CMK (cell line): ENCODE results near the gene NEMP2.

Experiments
- DNase-seq: peaks from one replicate; pipeline ENCODE4 v3.0.0-alpha.2; 2010; ENCODE audit warnings: low read depth

Gene NEMP2, protein sequence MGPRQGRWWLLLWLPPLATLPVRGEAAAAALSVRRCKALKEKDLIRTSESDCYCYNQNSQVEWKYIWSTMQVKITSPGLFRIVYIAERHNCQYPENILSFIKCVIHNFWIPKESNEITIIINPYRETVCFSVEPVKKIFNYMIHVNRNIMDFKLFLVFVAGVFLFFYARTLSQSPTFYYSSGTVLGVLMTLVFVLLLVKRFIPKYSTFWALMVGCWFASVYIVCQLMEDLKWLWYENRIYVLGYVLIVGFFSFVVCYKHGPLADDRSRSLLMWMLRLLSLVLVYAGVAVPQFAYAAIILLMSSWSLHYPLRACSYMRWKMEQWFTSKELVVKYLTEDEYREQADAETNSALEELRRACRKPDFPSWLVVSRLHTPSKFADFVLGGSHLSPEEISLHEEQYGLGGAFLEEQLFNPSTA

DNA sequence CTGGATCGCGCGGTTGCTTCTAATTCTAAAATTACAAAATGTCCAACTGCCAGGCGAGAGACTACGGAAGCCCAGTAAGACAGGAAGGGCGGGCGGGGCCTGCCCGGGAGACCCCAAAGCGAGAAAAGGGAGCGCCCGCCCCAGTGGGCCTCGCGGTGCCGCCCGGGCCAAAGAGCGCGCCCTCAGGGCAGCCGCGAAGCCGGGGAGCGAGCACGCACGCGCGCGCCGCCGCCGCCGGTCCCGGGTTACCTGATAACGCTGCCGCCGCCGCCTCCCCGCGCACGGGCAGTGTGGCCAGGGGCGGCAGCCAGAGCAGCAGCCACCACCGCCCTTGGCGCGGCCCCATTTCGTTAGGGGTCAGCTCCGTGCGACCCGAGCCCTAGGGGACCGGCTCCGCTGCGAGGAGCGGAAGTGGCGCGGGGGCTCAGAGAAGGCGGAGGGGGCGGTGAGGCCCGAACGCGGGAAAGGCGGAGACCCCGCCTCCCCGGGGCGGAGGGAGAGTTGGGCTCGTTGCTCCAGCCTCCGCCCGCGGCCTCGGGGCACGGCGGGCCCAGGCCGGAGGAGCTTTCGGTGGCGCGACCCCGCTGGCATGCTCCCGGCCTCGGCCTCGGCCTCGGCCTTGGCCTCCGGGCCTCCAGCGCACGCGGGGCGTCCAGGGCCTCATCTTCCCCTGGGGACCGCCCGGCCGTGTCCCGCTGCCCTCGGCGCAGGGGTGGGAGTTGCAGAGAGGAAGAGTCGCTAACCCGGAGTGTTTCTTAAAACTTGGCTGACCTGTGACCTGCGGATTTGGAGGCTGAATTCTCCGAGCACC is at the start of gene NEMP2:
Gene NEMP2, minus strand, starts transcription at position 413 of the 811 bp plus-strand sequence. Its CDS starts 67 bp downstream, at position 346.
- peak; percentile 63 for DNase-seq

DNA sequence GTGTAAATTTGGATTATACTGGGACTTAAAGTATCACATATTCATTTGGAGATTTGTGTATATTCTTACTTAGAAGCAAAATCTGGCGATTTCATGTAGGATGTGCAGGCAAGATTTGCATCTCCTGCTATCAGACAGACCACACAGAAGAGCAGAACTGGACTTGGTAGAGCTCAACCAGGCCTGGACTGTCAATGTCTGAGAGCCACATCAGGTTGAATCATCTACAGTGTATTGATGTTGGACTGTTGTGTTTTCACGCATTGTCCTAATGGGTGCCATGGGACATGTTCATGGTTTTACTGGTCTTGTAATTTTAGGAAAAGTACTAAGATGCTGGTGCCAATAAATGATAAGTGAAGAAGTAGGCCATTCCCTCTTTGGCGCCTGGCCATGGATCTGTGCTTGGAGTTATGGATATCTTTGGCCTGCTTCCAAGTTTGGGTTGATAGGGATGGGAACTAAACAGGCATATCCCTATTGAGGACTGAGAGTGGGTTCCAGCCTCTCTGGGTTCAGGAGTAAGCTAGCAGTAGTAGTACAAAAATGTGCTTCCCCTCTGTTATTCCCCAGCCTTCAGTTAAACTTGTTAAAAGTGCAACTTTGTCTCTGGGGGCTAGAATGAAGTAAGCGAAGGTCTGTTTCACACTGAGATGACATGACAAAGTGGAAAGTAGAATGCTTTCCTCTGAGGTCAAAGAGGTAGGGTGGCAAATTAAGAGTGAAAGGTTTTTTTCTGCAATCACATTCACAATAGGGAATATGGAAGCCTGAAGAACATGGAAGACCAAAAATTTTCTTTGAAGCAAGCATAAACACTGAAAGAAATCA is 49.2 kb upstream of the NEMP2 start:
- no peak for DNase-seq

DNA sequence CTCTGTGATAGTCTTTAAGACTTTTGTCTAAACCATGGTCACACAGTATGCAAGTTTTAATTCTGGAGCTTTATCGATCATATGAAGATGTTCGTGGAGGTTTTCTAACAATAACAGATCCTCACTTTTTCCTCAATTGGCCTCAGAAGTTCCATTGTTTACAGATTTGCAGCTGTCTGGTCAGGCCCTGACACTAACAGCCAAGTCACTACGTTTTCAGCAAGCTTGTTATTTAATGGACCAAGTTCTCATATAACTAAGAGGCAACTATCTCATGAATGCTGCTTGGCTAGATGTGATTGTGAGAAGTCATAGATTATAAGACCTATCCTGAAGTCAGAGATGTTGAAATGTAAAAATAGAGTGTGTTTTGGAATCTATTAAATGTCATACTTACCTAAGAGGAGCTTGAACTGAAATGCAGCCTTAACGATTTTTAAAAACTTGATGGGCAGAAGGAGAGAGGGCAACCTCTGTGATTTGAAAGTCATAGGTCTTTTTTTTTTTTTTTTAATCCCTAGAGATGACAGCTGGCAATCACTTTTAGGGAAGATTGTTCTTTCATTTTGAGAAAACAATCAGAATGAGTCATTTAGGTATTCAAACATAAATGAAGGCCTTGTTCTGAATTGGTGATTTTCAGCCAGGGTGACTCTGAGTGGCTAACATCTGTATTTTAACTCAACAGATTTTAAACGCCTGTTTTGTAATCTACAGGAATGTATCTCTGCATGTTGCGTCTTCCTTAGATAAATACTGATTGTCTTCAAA is 48.4 kb upstream of the NEMP2 start:
- no peak for DNase-seq

DNA sequence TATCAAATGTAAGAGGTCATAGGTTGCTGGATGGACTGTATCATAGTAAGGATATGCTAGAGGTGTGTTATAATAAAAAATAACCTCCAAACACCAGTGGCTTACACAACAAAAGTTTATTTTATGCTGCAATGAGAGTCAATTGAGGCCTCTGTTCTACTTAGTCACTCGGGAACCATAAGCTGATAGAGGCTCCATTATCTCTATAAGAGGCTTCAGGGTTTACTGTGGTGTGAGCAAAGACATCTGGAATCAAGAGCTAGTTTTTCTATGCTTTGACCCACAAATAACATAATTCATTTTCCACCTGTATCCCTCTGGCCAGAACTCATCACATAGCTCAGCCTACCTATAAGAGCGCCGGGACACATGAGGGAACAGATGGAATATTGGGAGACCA is 47.5 kb upstream of the NEMP2 start:
- no peak for DNase-seq

DNA sequence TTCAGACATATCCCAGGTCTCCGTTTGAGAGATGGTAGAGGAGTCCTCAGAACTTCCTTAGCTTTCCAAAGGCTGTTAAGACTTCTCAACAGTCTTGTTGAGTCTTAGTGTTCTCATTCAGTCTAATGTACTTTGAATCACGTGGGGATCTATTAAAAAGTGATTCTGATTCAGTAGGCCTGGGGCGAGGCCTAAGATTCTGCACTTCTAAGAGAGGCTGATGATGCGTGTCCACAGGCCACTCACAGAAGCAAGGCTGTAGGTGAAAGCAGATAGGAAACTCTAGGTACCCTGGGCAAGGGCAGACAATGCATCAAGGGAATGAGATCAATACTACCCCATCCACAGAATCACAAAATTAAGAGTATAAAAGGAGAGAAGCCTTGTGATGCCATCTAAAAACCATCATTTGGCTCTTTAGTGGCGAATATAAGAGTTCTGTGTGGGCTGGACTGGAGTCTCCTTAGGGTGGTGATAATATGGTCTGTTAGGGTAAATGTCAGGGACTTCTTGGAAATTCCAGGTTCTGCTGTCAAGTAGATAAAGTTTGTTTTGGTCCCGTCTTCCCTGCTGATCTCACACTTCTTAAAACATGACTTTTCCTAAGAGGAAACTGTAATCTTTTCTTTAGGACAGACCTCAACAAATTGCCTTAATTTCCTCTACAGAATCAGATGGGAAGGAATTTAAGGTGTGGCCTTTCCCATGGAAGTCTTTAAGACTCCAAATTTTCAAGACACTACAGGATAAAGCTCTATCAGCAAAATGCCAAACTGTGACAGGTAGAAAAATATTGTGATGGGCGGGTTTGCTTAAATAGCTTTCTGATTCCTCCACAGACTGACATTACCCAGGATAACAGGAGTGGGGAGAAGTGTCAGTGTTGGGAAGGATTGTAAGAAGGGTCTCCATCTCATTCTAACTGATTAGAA is 45.7 kb upstream of the NEMP2 start:
- DNase-seq, result no peak

DNA sequence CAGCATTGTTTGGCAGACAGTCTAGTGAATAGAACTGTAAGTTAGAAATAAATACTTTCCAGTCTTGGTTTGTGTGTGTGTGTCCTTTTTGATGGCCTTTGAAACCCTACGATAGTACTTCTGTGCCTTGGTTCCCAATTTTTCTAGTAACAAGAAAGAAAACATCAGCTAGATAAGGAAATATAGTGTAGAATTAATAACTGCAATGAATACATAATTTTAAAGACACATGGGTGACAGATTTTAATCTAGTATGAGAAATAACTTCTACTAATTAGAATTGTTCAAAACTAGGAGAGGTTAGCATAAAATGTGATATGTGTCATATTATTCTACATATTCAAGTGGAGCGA is 44.5 kb upstream of the NEMP2 start:
- DNase-seq, result no peak

DNA sequence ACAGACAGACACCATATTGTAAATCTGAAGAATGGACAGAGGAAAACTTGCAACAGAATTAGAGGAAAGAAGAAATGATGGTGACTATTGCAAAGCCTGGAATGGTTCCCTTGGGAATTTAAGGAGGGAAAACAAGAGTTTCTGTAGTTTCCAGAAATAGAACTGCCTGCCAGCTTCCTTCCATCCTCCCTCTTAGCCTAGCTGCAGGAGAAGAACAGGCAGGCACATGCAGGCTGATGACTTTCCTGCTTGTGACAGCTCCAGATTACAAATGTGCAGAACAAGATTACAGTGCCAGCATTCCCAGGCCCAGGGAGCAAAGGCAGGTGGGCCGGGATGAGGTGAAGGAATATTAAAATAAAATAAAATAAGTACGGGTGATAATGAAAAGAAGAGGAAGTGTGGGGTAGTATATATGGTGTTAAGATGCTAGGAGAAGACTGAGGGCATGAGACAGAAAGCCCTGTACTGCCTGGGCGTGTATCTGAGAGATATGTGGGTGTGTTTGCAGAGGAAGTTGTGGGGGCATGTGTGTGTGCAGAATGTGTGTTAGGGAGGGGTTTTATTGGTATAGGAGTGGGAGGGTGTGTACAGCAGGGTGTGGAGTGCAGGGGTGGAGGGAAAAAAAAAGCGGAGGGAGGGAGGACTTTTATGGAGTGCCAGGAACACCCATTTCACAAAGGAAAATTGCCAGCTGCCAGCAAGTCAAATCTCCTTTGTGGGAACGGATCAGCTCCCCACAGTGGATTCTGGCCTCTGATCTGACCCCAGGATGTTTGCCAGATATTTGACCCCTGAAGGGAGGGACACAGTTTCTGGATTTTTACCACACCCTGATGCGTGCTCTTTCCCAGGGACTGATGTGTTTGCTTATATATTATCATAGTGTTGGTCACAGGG is 43.9 kb upstream of the NEMP2 start:
- peak; percentile 32 for DNase-seq

DNA sequence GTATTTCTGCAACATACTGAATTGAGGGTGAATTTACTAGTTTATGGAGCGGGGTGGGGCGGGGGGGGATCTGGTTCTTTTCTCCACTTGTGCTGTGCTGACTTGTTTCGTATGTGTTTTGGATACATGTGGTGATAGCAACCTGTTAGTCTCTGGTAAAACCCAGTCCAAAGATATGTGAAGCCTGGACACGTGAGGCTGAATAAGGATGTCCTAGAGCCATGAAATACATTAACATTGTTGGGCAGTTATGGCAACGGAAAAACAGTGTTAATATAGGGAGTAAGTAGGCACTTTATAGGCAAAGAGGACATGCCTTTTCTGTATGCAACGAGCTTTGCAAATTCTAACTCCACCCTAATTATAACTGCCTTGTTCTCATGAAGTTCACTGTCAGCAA is 42.1 kb upstream of the NEMP2 start:
- no peak for DNase-seq

DNA sequence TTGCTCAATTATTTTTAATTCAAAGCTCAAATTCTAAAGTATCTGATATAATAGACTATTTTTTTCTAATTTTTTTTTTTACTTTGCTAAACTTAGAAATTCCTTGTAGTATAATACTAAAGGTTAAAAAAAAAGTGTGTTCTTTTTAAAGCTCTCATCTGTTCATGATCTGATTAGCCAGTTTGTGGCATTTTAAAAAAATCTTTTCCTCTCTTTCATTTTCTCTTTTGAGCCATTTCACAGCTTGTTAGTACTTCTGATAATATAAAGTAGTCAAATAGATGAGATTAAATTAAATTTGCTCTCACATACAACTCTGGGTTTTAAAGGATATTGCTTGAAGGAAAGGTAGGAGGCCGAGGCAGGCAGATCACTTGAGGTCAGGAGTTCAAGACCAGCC is 40.7 kb upstream of the NEMP2 start:
- no peak for DNase-seq

DNA sequence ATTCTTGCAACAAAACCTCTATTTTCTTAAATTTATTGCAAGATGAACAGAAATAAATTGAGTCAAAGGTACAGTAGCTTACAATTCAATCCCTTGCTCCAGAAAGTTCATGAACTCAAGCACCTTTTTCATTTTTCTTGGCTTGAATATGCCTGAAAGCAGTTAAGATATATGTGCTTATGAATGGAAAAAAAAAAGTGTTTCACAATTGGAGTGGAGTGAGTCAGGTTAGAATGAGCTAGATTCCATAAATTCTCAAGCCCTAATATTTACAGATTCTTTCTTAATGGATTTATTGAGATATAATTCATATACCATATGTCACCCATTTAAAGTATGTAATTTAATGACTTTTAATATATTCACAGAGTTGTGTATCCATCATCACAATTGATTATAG is 39.6 kb upstream of the NEMP2 start:
- DNase-seq, result no peak

DNA sequence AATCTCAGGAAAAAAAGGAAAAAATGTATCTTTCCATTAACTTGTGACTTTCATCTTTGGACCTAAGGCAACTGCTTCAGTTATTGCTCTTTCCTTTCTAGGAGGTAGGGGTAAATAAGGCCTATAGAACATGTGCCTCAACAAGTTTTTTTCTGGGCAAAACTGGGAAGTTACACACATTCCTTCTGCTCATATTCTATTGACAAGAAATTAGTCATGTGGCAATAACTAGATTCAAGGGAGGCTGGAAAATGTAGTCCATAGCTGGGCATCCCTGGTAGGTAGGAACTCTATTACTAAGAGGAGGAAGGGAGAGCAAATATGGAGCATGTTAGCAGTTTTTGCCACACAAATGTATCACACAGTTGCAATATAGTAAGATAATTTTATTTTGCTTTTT is 37.7 kb upstream of the NEMP2 start:
- DNase-seq, result no peak

DNA sequence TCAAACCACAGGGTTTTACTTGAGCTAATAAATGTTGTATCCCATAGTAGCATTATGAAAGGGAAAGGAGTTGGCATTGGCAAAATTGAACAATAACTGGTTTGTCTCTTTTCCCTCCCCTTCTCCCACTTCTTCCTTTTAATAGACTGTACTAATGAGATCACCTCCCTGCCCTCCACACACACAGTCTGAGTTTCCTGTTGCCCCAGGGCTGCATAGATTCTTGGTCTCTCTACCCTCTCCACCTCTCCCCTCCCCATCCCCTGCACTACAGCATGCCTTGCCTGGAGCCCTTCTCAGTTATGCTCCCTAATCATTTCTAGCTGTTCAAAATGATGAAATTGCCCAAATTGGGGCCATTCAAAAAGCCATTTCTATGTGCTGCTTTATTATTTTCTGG is 37.2 kb upstream of the NEMP2 start:
- no peak for DNase-seq

DNA sequence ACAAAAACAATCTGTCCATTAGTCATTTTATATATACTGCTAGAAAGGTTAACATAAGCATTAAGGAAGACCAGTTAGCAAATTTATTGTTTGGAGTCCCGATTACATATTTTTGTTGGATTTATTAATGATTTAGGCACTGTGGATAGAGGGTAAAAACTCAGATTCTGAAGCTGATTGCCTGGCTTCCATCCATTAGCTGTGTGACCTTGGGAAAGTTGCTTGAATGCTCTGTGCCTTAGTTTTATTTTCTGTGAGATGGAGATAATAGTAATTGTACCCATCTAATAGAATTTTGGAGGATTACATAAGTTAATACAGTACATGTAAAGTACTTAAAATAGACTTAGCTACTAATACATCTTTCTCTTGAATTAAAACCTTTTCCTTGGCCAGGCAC is 36.3 kb upstream of the NEMP2 start:
- DNase-seq, result no peak

DNA sequence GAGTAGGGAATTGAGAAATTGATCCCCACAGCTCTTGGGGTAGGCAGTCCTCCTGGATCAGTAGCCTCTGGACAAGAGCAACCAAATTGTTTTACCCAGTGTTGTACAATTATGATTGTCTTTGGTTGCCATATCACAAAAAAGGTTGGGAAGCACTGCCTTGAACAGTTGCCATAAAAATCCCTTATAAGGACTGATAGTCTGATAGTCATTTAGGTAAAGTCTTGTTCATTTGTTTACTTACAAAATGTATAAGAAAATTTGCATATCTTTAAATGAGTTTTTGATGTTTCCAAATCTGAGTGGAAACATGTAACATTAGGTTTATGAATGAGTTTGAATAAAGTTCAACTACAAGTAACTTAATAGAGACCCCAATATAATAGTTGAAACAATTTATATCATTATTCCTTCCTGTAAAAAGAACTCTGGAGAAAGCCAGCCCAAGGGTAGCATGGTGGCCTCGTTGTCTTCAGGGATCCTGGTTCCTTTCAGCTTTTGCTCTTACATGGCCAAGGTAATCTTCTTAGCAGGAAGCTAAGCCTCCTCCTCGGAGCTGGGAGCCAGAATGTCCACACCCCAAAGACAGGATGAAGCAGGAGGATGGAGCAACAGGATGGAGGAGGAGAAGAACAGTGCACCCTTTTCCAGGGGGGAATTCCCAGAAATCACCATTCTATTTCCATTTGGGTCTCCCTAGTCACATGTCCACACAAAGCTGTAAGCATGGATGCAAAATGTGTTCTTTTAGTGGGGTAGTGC is 35.7 kb upstream of the NEMP2 start:
- no peak for DNase-seq

DNA sequence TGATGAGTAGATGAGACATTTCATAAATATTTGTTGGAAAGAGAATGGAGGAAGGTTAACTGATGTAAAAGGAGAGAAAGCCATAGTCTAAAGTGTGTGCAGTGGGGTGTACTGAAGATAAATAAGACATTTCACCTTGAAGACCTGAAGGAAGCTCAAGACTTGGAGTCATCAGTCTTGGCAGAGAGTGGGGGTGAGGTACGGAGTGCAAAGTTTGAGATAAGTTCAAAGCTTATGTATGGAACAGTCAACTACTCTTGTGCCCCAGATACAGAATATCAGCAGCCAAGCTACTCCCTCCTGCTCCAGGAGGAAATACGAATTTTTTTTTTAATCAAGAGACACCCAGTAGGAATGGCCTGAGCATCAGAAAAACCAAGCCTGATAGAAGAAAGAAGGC is 30.3 kb upstream of the NEMP2 start:
- DNase-seq, result no peak

DNA sequence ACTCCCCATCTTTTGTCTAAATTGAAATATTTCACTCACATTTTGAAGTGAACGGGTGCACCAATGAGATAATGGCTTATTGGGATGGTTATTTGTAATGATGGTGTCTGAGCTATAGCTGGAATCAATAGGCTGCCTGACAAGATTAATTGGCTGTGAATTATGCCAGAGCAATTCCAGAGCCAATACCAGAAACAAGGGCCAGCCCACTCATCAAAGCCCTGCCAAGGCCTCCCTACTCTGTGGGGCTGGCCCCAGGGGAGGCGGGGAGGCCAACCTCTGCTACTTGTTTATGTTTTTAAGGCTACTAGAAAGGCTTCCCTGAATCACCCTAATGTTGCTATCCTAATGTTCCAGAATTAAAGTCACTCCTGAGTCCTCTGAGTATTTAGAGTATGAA is 29.1 kb upstream of the NEMP2 start:
- no peak for DNase-seq

DNA sequence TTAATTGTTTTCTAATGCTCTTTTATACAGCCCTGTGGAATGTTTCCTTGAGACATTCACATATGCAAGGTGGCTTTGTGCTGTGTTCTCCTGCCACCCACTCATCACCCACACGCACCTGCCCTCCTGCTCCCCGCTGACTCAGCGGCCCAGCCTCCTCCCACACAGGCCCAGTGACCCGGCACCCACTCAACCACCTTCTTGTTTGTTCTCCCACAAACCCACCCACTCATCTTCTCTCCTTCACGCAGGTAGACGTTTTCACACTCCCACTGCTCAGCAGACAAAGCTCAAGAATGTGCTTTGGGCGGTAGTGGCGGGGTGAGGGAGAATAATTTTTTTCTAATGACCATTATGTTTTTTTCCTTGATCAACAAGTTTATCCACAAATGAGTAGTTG is 28.6 kb upstream of the NEMP2 start:
- no peak for DNase-seq

DNA sequence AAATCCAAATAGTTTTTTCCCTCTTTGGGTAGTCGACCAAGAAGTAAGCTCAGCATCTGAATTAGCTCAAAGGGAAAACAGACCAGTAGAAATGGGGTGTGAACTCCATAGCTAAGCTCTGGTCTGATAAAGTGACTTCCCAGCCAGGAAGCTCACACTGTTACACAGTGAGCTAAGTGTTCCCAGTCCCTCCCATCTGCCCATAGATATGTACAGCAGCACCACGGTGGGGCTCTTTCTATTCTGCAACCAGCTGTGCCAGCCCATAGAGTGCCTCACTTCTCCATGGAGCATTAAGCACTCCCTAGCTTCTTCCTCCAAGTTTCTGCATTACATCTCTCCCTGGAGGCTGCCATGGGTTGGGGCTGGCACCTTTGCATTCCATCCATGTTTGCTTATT is 27.6 kb upstream of the NEMP2 start:
- DNase-seq, result no peak

DNA sequence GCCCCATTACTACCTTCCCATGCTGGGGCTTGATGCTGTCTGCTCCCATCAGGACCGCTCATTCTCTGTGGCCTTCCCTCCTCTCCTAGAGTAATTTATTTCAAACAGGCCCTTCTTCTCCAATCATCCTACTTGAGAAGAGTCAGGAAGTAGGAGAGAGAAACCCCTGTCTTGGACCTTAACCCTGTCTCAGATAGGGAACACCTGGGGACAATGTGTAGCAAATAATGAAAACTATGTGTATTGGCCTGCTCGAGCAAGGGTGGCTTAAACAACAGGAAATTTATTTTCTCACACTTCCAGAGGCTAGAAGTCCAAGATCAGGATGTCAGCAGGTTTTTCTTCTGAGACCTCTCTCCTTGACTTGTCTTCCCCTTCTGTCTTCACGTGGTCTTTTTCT is 26.6 kb upstream of the NEMP2 start:
- no peak for DNase-seq
